ENCODE results near the gene CDKL1.
"Not testable (repeated sequence)": the region's sequence is repeated elsewhere in the genome, so short reads cannot be mapped to it uniquely, and the experiment has no call there.

The CDKL1 gene

DNA sequence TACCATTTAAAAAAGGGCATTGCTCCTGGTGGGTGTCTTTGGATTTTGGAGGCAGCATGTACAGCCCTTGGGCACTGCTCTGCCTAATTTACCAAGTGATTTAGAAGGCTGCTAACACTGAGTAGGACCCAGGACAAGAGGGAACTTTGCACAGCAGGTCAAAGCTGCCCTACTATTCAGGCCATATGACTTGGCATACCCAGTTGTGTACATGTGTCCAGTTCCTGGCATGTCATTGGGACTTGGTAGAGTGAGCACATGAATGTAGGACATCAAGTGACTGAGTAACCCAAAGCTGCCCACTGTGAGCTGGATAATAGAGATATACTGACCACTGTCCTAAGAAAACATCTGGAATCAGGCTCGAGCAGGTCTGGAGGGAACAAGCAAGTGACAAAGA, 15.7 kb downstream of the CDKL1 start:
- Histone ChIP-seq H3K36me3 (ENCODE audit: control insufficient read depth, insufficient read depth, low read length) (no peaks in the 10 kb centered on the region), H3K9ac (ENCODE audit: low read length) (no peak overlapping the region), H3K4me3 (ENCODE audit: low read length) (no peak overlapping the region), H3K27ac (ENCODE audit: low read depth, low read length) (no peak overlapping the region), H3K4me1 (ENCODE audit: control insufficient read depth, insufficient read depth, low read length) (no peaks in the 10 kb centered on the region), H3K27me3 (ENCODE audit: control insufficient read depth, insufficient read depth, low read length) (no peaks in the 10 kb centered on the region)

DNA sequence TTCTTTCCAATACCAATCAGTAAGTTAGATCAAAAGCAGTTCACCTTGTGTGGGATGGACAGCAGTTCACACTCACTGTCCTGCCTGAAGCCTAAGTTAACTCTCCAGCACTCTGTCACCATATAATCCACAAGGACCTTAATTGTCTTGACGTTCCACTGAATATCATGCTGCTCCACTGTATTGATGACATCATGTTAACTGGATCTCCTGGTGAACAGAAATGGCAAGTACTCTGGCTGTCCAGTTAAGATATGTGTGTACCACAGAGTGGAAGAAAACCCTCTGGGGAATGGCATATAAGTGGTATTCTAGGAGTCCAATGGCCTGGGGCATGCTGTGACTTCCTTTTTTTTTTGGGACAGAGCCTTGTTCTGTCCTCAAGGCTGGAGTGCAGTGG, 16.2 kb downstream of the CDKL1 start:
- Histone ChIP-seq H3K4me3 (ENCODE audit: low read length) (no peak overlapping the region), H3K9ac (ENCODE audit: low read length) (no peak overlapping the region), H3K4me1 (ENCODE audit: control insufficient read depth, insufficient read depth, low read length) (no peaks in the 10 kb centered on the region), H3K27me3 (ENCODE audit: control insufficient read depth, insufficient read depth, low read length) (no peaks in the 10 kb centered on the region), H3K36me3 (ENCODE audit: control insufficient read depth, insufficient read depth, low read length) (no peaks in the 10 kb centered on the region), H3K27ac (ENCODE audit: low read depth, low read length) (no peak overlapping the region)

DNA sequence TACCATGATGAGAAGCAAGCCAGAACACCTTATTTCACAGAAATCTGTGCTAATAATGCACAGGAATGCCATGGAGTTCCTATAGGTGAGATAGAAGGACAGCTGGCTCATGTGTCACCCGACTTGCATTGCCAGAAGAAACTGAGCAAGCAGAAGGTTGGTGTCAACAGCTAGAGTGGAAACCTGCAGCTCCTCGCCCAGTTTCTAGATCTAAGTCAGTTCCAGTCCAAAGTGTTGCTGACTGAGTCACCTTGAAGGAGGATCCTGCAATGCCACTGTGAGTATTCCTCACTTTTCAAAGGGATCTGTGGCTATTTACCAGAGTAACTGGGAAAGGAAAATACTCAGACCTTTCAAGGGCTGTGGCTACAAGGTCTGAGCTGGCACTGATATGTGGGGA, 17.1 kb downstream of the CDKL1 start:
- no peaks in the 10 kb centered on the region for H3K36me3 ChIP-seq (ENCODE audit: control insufficient read depth, insufficient read depth, low read length)
- H3K27ac ChIP-seq (ENCODE audit: low read depth, low read length) = no peak overlapping the region
- H3K4me3 ChIP-seq (ENCODE audit: low read length) = no peak overlapping the region
- no peak overlapping the region for H3K9ac ChIP-seq (ENCODE audit: low read length)
- H3K27me3 ChIP-seq (ENCODE audit: control insufficient read depth, insufficient read depth, low read length) = no peaks in the 10 kb centered on the region
- no peaks in the 10 kb centered on the region for H3K4me1 ChIP-seq (ENCODE audit: control insufficient read depth, insufficient read depth, low read length)

DNA sequence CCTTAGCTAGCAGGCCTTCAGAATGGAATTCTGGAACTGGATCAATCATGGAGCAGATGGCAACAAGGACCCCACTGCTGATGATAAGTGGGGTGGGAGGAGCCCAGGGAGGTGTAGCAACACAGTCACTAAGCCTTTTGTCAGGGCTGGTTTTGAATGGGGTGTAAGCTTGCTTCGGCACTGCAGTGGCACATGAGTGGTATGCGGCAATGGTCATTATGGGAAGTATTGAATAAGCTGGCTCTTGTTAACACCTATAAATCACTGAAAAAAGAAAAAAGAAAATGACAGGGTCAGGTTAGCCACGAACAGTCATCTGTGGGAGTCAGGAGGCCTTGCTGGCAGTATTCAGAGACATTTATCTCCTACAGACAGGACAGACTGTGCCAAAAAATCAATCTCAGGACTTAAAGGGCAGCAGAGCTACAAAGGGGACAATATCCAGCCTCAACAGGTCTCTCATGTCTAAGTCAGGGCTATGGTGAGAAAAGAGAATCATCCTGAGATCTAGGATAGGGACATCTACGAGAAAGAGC, 19.1 kb downstream of the CDKL1 start:
- no peaks in the 10 kb centered on the region for H3K36me3 ChIP-seq (ENCODE audit: control insufficient read depth, insufficient read depth, low read length)
- H3K27me3 ChIP-seq (ENCODE audit: control insufficient read depth, insufficient read depth, low read length) = no peaks in the 10 kb centered on the region
- H3K9ac ChIP-seq (ENCODE audit: low read length) = no peak overlapping the region
- H3K4me1 ChIP-seq (ENCODE audit: control insufficient read depth, insufficient read depth, low read length) = no peaks in the 10 kb centered on the region
- no peak overlapping the region for H3K27ac ChIP-seq (ENCODE audit: low read depth, low read length)
- H3K4me3 ChIP-seq (ENCODE audit: low read length) = no peak overlapping the region

DNA sequence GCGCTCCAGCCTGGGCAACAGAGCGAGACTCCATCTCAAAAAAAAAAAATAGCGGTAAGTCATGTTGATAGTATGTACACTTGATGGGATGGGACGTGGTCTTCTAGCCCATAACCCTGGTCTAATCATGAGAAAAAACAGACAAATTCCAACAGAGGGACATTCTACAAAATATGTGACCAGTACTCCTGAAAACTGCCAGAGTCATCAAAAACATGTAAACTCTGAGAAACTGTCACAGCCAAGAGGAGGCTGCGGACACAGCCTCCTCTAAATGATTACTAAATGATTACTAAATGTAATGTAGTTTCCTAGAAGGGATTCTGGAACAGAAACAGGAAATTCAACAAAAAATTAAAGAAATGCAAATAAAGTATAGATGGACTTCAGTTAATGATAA, 20.9 kb downstream of the CDKL1 start:
- H3K36me3 ChIP-seq (ENCODE audit: control insufficient read depth, insufficient read depth, low read length) = no peaks in the 10 kb centered on the region
- no peak overlapping the region for H3K4me3 ChIP-seq (ENCODE audit: low read length)
- no peaks in the 10 kb centered on the region for H3K4me1 ChIP-seq (ENCODE audit: control insufficient read depth, insufficient read depth, low read length)

DNA sequence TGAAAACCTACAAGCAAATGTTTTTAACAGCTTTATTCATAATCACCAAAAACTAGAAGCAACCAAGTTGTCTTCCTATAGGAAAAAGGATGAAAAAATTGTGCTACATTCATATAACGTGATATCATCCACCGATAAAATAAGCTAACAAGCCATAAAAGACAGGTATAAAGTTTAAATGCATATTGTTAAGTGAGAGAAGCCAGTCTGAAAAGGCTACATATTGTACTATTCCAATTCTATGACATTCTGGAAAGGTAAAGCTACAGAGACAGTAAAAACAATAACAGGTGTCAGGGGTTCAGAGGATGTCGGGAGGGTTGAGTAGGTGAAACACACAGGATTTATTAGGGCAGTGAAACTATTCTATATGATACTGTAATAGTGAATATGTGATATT, 22.7 kb downstream of the CDKL1 start:
- no peaks in the 10 kb centered on the region for H3K27me3 ChIP-seq (ENCODE audit: control insufficient read depth, insufficient read depth, low read length)
- no peak overlapping the region for H3K9ac ChIP-seq (ENCODE audit: low read length)
- H3K4me1 ChIP-seq (ENCODE audit: control insufficient read depth, insufficient read depth, low read length) = no peaks in the 10 kb centered on the region
- H3K27ac ChIP-seq (ENCODE audit: low read depth, low read length) = no peak overlapping the region
- no peak overlapping the region for H3K4me3 ChIP-seq (ENCODE audit: low read length)
- H3K36me3 ChIP-seq (ENCODE audit: control insufficient read depth, insufficient read depth, low read length) = no peaks in the 10 kb centered on the region

More for the DNA sequence above, 20.9 kb downstream of the CDKL1 start:
- no peaks in the 10 kb centered on the region for H3K27me3 ChIP-seq (ENCODE audit: control insufficient read depth, insufficient read depth, low read length)
- no peak overlapping the region for H3K9ac ChIP-seq (ENCODE audit: low read length)
- no peak overlapping the region for H3K27ac ChIP-seq (ENCODE audit: low read depth, low read length)

DNA sequence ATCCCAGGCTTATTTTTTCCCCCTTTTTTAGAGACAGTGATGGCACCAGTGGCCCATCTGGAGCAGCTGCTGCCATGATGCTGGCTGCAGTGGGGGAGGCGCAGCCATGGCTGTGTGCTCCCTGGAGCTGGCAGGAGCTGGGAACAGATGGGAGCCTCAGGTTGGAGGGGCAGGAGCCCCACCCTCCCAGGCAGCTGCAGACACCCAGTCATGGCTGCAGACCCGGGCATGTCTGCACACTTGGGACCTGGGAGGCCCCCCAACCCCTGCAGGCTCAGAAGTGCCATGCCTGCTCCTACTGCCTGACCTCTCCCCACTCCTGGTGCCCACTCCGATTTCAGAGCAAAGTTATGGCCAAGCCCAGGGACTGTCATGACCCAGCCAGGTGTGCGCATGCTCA, 25.1 kb downstream of the CDKL1 start:
- H3K9ac ChIP-seq (ENCODE audit: low read length) = no peak overlapping the region
- no peaks in the 10 kb centered on the region for H3K4me1 ChIP-seq (ENCODE audit: control insufficient read depth, insufficient read depth, low read length)
- H3K27ac ChIP-seq (ENCODE audit: low read depth, low read length) = no peak overlapping the region
- H3K4me3 ChIP-seq (ENCODE audit: low read length) = no peak overlapping the region
- H3K36me3 ChIP-seq (ENCODE audit: control insufficient read depth, insufficient read depth, low read length) = no peaks in the 10 kb centered on the region
- no peaks in the 10 kb centered on the region for H3K27me3 ChIP-seq (ENCODE audit: control insufficient read depth, insufficient read depth, low read length)

DNA sequence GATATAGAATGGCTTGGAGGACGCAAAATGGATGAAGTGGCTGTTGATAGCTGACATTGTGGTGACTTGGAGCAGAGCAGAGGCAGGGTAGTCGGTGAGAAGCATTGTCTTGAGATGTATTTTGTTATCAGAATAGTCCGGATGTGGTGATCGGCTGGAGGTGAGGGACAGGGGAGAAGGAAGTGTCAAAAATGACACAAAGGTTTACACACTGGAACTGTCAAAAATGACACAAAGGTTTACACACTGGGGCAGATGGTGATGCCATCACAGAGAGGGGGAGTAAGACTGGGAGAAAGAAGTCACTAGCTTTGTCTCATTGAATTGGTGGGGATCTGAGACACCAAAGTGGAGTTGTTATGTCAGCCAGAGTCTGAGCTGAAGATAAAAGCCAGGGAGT, 30.1 kb downstream of the CDKL1 start:
- H3K4me1 ChIP-seq (ENCODE audit: control insufficient read depth, insufficient read depth, low read length) = no peaks in the 10 kb centered on the region
- no peak overlapping the region for H3K9ac ChIP-seq (ENCODE audit: low read length)
- H3K27ac ChIP-seq (ENCODE audit: low read depth, low read length) = no peak overlapping the region
- no peak overlapping the region for H3K4me3 ChIP-seq (ENCODE audit: low read length)
- H3K27me3 ChIP-seq (ENCODE audit: control insufficient read depth, insufficient read depth, low read length) = no peaks in the 10 kb centered on the region
- no peaks in the 10 kb centered on the region for H3K36me3 ChIP-seq (ENCODE audit: control insufficient read depth, insufficient read depth, low read length)

DNA sequence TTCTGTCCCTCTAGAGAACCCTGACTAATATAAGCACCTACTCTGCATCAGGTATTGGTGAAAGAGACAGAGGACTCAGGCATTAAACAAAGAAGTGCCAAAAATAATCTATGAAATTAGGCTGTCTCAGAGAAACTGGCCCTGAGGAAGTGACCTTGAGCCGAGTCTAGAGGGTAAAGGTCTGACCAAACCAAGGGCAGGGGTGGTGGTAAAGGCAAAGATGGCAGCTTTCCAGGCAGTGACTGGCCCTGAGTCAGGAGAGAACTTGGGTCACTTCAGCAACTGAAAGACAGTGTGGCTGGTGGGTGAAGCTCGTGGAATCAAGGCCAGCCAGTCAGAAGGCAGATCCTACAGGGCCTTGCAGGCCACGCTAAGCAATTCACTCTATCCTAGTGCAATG, 30.6 kb downstream of the CDKL1 start:
- Histone ChIP-seq H3K9ac (ENCODE audit: low read length) (no peak overlapping the region), H3K27ac (ENCODE audit: low read depth, low read length) (no peak overlapping the region), H3K27me3 (ENCODE audit: control insufficient read depth, insufficient read depth, low read length) (no peaks in the 10 kb centered on the region), H3K4me3 (ENCODE audit: low read length) (no peak overlapping the region), H3K4me1 (ENCODE audit: control insufficient read depth, insufficient read depth, low read length) (no peaks in the 10 kb centered on the region), H3K36me3 (ENCODE audit: control insufficient read depth, insufficient read depth, low read length) (no peaks in the 10 kb centered on the region)

DNA sequence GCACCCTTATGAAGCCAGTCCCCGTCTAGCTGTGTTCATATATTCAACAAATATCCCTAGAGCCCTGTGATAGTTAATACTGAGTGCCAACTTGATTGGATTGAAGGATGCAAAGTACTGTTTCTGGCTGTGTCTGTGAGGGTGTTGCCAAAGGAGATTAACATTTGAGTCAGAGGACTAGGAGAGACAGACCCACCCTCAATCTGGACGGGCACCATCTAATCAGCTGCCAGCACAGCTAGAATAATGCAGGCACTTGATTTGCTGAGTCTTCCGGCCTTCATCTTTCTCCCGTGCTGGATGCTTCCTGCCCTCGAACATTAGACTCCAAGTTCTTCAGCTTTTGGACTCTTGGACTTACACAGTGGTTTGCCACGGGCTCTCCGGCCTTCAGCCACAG, 31.1 kb downstream of the CDKL1 start:
- H3K4me3 ChIP-seq (ENCODE audit: low read length); H3K9ac ChIP-seq (ENCODE audit: low read length); H3K27me3 ChIP-seq (ENCODE audit: control insufficient read depth, insufficient read depth, low read length); H3K4me1 ChIP-seq (ENCODE audit: control insufficient read depth, insufficient read depth, low read length); H3K36me3 ChIP-seq (ENCODE audit: control insufficient read depth, insufficient read depth, low read length); H3K27ac ChIP-seq (ENCODE audit: low read depth, low read length): not testable (repeated sequence)

DNA sequence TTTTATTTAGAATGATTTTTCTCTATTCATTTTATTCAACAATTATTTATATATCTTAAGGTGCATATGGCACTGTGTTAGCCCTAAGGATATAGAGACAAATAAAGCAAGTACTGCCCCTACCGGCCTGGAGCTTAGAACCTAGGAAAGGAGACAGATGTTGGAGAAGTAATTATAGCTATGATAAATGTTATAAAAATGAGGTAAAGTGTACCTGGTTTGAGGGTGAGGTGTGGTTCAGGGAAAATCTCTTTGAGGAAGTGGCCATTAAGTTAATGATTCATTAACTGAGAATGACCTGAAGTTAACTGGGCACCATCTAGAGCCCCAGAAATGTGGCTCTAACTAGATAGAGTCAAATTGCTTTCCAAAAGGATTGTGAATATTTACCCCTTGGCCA, 31.9 kb downstream of the CDKL1 start:
- Histone ChIP-seq H3K9ac (ENCODE audit: low read length) (no peak overlapping the region), H3K4me1 (ENCODE audit: control insufficient read depth, insufficient read depth, low read length) (no peaks in the 10 kb centered on the region), H3K4me3 (ENCODE audit: low read length) (no peak overlapping the region), H3K27ac (ENCODE audit: low read depth, low read length) (no peak overlapping the region), H3K27me3 (ENCODE audit: control insufficient read depth, insufficient read depth, low read length) (no peaks in the 10 kb centered on the region), H3K36me3 (ENCODE audit: control insufficient read depth, insufficient read depth, low read length) (no peaks in the 10 kb centered on the region)

DNA sequence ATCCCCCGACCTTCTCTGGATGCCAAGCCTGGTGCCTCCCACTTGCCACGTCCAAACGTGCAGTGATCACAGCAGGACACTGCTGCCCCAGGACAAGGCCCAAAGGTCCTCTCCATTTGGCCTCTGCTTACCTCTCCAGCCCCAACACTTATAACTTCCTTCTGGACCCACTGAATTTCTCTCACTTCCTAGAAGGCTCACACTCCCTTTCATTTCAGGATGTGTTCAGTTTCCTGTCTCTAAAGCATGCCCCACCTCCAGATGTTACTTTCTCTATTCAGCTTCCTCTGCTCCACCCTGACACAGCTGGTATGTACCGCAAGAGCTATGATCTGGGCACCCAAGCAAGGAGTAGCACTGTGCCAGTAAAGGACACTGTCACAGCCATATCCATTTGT, 33.0 kb downstream of the CDKL1 start:
- no peaks in the 10 kb centered on the region for H3K27me3 ChIP-seq (ENCODE audit: control insufficient read depth, insufficient read depth, low read length)
- H3K9ac ChIP-seq (ENCODE audit: low read length) = no peak overlapping the region
- H3K36me3 ChIP-seq (ENCODE audit: control insufficient read depth, insufficient read depth, low read length) = no peaks in the 10 kb centered on the region
- peak overlapping the region; percentile 47 for H3K27ac ChIP-seq (ENCODE audit: low read depth, low read length)
- no peaks in the 10 kb centered on the region for H3K4me1 ChIP-seq (ENCODE audit: control insufficient read depth, insufficient read depth, low read length)
- peak overlapping the region; percentile 44 for H3K4me3 ChIP-seq (ENCODE audit: low read length)

DNA sequence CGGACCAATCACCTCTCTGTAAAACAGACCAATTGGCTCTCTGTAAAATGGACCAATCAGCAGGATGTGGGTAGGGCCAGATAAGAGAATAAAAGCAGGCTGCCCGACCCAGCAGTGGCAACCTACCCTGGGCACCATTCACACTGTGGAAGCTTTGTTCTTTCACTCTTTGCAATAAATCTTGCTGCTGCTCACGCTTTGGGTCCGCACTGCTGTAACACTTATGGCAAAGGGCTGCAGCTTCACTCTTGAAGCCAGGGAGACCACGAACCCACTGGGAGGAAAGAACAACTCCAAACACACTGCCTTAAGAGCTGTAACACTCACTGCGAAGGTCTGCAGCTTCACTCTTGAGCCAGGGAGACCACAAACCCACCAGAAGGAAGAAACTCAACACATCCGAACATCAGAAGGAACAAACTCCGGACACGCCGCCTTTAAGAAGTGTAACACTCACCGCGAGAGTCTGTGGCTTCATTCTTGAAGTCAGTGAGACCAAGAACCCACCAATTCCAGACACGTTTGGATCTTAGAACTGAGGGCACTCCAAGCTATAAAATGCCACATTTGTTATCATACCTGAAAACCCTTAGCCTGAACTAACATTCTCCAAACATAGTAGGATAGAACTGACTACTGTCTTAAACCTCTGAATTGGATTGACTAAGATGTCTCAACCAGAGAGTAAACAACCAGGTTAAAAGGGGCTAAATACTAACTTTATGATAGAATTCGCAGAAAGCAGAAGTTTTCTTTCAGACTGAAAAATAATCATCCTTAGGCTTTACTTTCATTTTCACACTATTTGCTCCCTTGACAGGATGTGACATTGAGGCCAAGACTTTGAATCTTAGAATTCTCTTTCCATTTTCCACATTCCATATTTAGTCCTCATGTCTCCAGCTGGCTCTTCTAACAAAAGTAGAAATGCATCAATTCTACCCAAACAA, 33.6 kb downstream of the CDKL1 start:
- Histone ChIP-seq H3K27ac (ENCODE audit: low read depth, low read length) (peak overlapping the region; percentile 27), H3K4me3 (ENCODE audit: low read length) (peak overlapping the region; percentile 44), H3K36me3 (ENCODE audit: control insufficient read depth, insufficient read depth, low read length) (peaks cover 2% of the 10 kb centered on the region), H3K9ac (ENCODE audit: low read length) (no peak overlapping the region), H3K27me3 (ENCODE audit: control insufficient read depth, insufficient read depth, low read length) (no peaks in the 10 kb centered on the region), H3K4me1 (ENCODE audit: control insufficient read depth, insufficient read depth, low read length) (no peaks in the 10 kb centered on the region)

All from rectal smooth muscle tissue (tissue), 1 donor.